ENCODE data around the gene CD180. TPM values are rescaled to one million over a fixed set of nuclear protein-coding genes. Genes with fewer than 3 reads are reported as not detected.

Gene CD180
- total RNA-seq, 2 donors from 2014 or later = 0.34 to 2.0 TPM

DNA sequence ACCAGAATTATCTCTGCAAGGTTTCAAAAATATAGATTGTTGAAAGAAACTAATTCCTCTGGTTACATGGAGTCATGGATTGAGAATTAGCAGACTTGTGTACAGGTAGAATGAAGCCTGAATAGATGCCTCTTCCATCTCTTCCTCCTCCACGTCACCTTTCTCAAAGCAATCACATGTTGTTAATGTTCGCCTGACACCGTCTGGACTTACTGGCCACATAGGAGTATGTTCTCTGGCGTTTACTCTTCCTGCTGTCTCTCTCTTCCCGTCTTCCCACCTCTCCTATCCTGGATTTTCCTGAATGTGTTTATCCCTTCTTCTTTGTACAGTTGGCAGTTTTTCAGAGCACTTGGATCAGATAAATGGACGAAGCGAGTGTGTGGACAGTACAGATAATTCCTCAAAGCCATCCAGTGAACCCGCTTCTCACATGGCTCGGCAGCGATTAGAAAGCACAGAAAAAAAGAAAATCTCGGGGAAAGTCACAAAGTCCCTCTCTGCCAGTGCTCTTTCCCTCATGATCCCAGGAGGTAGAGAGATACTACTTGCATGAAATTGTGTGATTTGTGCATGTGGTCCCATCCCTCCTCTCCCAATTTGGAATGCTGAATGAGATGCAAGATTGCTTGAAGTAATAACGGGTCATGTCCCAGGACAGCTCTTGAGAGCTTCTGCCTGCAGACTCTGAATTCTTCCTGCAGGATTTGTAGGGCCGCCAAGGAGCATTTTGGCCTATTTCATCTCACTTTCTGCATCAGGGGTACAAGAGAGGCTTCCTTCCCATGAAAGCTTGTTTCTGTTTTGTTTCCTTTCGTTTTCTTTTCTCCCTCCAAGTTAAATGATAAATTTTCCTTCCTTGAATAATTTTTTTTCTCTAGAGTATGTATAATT, 47.3 kb downstream of the CD180 start:
- ATAC-seq = no peak
- intact Hi-C loops (cut with DNase I, micrococcal nuclease) = loop anchor here in 1 of 2 donors (10.0 kb wide), 1 partner anchor 155 kb away; no protein-coding TSS in a partner anchor

DNA sequence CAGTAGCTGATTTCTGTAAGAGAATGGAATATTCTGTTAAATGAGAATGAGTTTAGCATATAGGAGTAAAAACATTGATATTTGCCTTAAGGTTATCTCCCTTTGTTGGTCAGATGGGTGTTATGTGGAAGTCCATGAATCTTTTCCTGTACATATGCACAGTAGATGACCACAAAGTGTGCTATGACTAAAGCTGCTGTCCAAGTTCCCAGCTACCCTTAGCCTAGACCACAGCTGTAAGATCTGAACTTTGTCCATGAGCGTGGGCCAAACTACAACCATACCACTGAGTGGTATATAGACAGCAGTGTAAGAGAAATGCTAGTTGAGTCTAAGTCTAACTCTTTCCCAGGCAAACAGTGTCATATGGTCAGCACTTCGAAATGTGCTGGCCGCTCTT, 48.8 kb downstream of the CD180 start:
- no peak for ATAC-seq
- DNase-seq = no peak
- intact Hi-C loops (cut with DNase I, micrococcal nuclease) = loop anchor here in 1 of 2 donors (10.0 kb wide), 1 partner anchor 153 kb away; no protein-coding TSS in a partner anchor

More for the DNA sequence above, 47.3 kb downstream of the CD180 start:
- no peak for DNase-seq

DNA sequence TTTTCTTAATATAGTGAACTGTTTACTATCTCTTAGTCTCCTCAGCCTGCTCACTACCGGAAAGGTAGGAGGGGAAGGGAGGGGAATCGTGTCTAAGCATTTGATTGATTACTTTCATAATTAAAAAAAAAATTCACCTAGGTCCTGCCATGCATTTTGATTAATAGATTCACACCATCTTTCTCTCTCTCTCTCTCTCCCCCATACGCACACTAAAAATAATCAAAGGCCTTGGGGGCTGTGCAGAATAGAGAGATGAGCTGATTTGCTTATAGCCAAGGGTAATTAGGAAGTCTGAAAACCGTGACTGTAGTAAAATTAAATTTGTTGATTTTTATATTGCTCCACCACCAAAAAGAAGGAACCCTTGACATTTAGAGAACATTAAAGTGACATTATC, 49.6 kb downstream of the CD180 start:
- DNase-seq (no peak), ATAC-seq (no peak)
- intact Hi-C loops (cut with DNase I, micrococcal nuclease) = loop anchor here in 1 of 2 donors (10.0 kb wide), 1 partner anchor 152 kb away; no protein-coding TSS in a partner anchor

DNA sequence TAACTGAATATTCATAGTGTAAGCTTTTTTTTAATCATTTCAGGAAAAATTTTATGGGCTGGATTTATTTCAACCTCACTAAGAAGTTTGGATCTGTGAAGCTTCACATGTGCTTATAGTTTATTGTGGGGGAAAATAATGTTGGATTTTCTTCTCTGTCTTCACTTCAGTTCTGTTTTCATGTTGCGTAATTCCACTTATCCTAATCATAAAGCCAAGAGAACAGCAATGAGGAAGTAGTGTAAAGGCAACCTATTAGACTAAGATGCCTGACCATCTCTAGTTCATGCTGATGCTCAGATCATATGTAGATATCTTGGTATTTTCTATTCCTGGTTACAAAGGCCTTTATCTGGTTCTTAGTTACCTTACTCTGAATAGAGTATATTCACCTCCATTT, 50.0 kb downstream of the CD180 start:
- ATAC-seq (peak; percentile 80), DNase-seq (no peak)
- intact Hi-C loops (cut with DNase I, micrococcal nuclease) = loop anchor here in 1 of 2 donors (10.0 kb wide), 1 partner anchor 152 kb away; no protein-coding TSS in a partner anchor

DNA sequence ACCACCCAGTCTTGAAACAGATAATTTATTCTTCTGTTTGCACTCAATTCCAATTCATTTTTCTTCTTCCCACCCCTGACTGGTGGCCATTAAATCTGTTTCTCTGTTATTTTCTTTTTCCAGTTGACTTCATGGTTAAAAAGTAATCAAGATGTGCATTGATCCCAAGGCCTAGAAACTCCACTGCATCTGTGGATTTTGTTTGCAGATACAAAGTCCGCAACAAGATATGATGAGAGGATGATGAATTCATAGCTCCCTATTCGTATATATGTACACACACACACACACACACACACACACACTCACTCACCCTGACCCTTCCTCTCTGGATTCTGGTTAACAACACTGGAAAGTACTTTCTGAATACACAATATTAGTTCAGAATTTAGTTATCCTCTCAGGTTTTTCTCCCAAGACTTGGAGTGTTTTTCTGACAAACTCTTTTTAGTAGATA, 52.4 kb downstream of the CD180 start:
- intact Hi-C loops (cut with DNase I, micrococcal nuclease) = loop anchor here in 1 of 2 donors (10.0 kb wide), 1 partner anchor 149 kb away; no protein-coding TSS in a partner anchor
- DNase-seq (no peak), ATAC-seq (peak; percentile 76)

DNA sequence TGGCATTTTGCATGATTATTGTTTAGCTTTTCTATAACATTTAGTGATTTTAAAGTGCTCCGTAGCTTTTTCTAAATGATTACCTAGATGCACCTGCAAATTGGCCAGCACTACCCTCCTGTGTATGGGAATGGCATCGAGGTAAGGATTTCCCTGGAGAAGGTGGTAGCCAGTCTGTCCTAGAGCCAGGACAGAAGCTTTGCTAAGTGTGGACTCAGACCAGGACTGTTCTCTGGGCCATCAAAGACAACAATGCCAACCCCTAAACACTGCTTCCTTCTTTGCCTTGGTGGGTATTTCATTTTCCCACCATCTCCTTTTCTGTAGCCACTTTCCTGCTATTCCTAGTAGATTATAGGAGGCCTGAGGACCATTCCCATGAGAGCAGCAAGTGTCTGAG, 53.0 kb downstream of the CD180 start:
- DNase-seq = no peak
- ATAC-seq = no peak
- intact Hi-C loops (cut with DNase I, micrococcal nuclease) = loop anchor here in 1 of 2 donors (10.0 kb wide), 1 partner anchor 149 kb away; no protein-coding TSS in a partner anchor

DNA sequence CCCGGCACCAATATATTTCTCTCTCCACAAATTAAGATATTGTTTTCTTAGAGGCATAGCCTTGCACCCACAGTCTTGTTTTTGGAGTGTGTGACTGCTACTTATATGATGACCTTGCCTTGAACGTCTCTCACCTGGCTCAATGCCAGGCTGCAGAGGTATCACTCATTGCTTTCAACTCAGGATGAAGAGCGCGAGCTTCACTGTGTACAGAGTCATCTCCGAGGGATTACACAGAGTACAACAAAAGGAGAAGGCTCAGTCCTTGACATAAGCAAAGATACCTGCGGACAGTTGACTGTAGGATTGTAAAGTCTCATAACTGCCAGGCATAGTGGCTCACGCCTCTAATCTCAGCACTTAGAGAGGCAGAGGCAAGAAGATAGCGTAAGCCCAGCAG, 53.8 kb downstream of the CD180 start:
- no peak for DNase-seq
- no peak for ATAC-seq
- intact Hi-C loops (cut with DNase I, micrococcal nuclease) = loop anchor here in 1 of 2 donors (10.0 kb wide), 1 partner anchor 148 kb away; no protein-coding TSS in a partner anchor

DNA sequence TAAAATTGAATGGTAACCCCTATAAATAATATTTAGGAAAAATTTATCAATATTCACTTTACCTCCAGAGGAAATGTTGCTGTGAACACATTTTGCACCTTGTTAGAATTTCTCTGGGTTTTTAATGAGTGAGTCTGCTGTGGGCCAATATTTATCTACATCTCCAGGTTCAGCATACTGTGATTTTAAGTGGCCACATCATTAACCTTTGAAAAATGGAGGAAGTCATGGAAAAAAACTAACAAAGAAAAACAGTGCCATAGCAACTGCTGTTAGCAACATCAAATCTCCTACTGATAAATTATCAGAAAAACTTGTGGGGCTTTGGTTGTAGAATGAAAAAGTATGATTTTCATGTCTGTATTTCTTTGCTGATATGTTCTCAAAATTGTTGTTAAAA, 55.0 kb downstream of the CD180 start:
- intact Hi-C loops (cut with DNase I, micrococcal nuclease) = loop anchor here in 1 of 2 donors (10.0 kb wide), 1 partner anchor 147 kb away; no protein-coding TSS in a partner anchor
- DNase-seq (no peak), ATAC-seq (no peak)

DNA sequence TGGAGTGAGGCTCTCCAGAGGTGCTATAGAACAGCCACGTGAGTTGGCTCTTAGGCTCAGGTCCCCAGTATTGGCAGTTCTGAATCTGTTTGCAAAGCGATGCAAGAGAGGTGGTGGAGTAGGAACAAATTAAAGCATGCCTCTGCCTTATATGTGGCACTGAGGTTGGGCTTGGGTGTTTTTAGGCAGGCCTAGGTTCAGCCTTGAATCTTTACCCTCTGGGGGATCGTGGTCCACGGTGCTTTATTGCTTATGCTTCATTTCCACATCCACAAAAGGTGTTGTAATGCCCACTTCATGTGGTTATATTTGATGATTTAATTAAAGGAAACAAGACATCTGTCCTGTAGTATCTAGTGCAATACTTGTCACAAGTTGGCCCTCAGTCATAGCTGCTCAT, 56.2 kb downstream of the CD180 start:
- no peak for ATAC-seq
- no peak for DNase-seq
- intact Hi-C loops (cut with DNase I, micrococcal nuclease) = loop anchor here in 1 of 2 donors (10.0 kb wide), 1 partner anchor 146 kb away; no protein-coding TSS in a partner anchor

DNA sequence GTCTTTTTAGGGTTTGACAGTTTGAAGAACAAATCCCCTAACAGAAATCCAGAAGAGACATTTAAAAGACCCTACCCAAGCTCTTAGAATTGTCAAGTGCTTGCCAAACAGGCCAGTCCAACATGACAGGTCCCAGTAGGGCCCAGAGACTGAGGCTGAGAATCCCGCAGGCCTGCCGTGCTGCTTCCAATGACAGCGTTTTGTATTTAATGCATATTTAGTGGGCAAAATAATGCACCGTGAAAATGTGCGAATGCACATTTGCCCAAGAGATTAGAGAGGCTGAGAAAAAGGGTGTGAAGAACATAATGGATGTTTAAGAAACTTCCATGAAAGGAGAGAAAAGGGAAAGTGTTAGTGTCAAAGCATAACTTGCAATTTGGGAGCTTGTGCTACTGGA, 57.6 kb downstream of the CD180 start:
- DNase-seq (no peak), ATAC-seq (no peak)
- intact Hi-C loops (cut with DNase I, micrococcal nuclease) = no loop called here

DNA sequence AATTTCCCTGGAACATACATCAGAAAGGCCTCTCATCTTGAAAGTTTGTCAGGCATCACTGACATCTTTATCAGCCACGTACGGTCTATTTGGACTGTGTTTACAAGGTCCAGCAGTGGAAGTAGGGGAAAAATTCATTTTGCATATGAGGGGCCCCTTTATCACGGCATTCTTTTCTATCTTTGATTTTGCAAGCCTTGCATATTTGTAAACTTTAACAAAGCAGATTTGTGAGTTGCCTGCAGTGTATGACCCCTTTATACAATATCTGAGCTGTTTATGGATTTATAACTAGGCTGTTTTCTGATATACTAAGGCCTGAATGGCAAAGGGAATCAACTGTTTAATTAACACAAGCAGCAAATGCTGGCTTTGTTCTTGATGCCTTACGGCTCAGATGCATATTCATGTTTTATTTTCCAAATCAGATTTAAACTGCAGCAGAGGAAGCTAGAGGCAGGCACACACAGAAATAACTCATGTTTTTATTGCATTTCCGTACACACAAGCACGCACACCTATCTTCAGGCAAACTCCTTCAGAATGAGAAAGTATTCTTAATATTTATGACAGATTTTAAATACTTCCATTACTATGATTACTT, 61.1 kb downstream of the CD180 start:
- intact Hi-C loops (cut with DNase I, micrococcal nuclease) = no loop called here
- ATAC-seq = no peak
- no peak for DNase-seq

DNA sequence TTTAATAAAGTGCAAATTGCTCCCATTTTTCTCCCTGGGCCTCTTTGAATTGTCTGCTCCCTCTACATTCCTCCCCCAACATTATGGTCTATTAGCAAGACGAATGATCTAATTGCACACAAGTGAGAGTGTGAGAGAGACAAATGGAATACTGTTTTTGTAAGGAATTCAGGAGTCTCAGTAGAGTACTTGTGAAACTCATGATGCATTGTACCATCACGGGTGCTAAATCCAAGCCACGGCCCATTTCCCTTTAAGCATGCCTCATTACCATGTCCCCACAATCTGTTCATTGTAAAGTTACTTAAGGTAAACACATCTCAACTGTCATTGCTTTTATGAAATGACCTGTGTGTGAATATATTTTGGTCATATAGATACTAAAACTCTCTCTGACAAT, 62.8 kb downstream of the CD180 start:
- DNase-seq = no peak
- intact Hi-C loops (cut with DNase I, micrococcal nuclease) = no loop called here
- no peak for ATAC-seq

DNA sequence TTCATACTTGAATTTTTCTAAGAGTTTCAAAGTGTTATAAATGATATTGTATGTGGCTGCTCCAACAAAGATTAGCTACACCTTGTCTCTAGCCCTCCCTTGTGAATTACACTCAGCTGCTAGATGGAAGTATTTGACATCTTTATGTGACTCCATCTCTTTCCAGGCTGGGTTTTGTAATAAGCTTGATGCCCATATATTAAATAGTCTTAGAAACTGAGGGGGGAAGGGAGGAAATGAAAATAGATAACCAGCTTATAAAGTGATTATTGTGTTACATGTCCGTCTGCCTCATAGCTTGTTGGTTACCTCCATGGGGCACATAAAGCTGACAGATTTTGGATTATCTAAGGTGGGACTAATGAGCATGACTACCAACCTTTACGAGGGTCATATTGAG, 63.4 kb downstream of the CD180 start:
- intact Hi-C loops (cut with DNase I, micrococcal nuclease) = no loop called here
- DNase-seq (no peak), ATAC-seq (no peak)

DNA sequence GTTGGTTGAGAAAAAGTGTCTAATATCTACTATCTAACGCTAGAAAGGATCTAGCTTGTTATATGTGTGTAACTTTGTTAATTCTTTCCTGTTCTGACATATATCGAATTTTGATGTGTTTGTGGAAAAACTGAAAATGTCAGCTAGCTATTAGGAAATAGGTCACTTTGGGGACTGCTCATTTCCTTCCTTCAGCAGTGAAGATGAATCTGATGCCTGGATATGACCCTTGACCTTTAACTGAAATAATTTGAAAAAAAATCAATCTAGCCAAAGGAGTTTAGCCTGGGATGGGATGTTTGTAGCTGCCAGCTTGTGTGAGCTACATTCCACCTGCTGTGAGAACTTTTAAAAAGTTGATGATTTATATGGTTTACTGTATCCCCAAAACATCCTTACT, 66.8 kb downstream of the CD180 start:
- DNase-seq = no peak
- ATAC-seq = no peak
- intact Hi-C loops (cut with DNase I, micrococcal nuclease) = no loop called here
